HG03457 (cell line): ENCODE results near the gene CA10.

Experiments
- ATAC-seq: cut with Tn5 transposase; IDR thresholded peaks from one replicate; pipeline ENCODE4 v1.9.1; 2021; ENCODE audit warnings: moderate number of reproducible peaks; ENCODE audit not compliant: unreplicated experiment

CA10 gene

DNA sequence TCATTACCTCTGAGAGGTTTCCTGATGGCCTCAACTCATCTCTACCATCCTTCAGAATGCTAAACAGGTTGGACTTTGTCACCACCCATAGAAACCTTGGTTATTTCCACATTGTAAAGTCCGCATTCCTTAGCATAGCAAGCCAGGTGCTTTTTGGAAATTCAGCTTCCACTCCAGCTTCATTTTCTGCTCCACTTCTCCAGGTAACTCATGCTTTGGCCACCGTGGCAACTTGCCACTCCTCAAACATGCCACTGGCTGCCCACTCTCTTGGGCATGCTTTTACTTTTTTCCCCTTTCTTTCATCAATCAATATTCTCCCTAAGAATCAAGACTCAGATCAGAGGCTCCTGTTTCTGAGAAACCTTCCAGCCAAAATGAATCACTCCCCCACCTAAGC is 203.3 kb downstream of the CA10 start:
- no peak for ATAC-seq

DNA sequence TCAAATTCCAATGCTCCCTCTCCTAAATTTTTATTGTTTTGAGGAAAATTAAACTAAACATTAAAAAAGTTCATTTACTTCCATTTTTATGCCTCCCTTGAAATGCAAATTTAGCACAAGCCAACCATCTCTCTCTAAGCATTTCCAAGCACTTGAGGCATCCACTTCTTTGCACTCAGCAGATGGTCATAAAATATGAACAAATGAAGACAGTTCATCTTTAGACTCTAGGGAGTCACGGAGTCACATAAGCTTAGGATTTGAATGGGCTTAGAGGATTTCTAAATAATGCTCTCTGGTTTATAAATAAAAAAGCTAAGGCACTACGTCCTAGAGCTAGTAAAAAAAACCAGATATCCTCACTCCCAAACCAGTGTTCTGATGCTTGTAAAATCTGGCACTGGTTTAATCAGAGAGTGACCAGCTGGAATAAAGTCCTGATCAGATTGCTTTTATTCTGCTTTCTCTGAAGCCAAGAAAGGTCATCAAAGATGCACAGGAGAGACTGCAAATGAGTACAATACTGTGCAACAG is 204.2 kb downstream of the CA10 start:
- no peak for ATAC-seq

DNA sequence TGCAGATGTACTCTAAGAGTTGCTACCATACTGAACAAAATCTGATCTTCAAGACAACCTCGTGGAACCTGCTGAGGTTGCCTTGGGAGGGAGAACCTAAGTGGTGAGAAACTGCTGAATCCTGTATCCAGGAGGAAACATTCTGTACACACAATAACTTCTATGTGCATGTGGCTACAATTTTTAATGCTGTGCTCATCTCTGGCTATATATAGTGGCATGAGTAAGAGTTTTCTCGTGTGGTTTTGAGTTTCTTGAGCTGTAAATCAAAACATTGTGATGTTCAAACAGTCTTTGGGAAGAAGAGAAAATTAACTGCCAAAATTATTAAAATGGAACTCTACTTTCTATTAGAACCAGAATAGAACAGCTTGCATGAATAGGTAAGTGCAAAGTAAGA is 206.8 kb downstream of the CA10 start:
- ATAC-seq: no peak

DNA sequence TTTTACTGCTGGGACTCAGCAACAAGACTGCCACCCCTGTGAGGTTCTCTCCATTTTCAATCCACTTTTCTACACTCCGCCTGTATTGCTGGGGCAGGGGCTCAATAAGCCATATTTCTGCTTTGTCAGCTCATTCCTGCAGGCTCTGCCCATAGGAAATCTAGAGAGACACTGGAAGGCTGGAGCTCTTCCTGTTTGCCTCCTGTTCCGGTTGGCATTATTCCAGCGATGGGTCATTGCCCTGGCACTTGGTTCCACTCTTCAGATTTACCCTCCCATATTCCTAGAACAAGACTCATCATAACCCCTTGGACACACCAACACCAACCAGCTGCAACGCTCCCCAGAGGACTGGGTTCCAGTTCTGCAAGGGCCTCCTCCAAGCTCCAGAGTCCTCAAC is 210.4 kb downstream of the CA10 start:
- no peak for ATAC-seq

DNA sequence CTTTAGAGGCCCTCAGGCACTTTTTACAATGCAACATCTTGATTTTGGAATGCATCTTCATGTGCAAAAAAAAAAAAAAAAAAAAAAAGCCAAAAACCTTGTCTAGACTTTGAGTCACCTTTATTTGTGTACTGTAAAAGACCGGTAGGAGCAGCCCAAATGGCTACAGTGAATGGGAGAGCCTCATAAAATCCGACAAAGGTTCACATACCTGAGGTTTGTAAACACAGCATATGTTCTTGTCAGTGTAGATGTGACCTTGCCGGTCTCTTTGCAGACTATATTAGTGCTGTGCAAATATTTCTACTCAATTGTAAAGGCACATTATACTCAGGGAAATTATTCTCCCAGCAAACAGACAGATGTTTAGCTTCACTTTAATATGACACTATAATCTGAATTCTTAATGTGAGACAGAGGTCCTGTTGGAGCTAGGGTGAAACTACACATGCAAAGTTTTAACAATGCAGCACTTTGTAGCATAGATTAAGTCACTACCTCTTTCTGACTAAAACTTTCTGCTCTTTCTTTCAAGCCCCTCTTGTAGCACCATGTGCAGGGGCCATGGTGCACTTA is 211.3 kb downstream of the CA10 start:
- no peak for ATAC-seq

DNA sequence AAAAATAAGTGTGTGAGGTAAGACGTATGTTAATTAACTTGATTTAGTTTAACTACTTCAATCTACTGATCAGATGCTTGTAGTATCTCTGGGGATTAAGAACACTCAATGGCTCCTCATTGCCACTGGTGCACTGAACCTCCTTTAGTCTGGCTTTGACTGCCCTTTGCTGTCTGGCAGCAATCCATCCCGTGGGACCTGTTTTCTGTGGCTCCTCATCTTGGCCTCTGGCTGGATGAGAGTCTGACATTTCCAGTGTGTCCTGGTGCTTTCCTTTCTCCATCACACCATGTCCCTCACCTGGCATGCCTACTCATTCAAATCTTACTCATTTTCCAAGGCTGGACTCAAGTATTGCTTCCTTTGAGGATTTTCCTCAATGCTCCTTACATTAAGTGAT is 212.2 kb downstream of the CA10 start:
- ATAC-seq: no peak

DNA sequence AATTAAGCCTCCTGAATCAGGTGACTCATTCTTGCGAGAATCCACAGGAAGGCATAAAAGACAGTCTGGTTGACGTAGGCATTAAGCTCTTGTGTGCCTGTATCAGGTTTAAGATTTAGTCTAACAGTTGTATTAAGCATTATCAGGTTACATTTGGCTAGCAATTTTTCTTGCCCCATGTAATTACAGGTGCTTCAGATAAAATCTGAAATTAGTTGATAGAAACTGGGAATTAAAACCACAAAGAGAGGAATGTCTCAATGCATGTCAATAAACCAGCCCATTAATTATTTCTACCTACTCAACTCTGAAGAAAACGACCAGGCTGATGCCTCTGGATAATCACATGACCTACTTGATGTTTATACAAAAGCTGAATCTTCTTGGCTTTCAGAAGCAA is 217.2 kb downstream of the CA10 start:
- no peak for ATAC-seq

DNA sequence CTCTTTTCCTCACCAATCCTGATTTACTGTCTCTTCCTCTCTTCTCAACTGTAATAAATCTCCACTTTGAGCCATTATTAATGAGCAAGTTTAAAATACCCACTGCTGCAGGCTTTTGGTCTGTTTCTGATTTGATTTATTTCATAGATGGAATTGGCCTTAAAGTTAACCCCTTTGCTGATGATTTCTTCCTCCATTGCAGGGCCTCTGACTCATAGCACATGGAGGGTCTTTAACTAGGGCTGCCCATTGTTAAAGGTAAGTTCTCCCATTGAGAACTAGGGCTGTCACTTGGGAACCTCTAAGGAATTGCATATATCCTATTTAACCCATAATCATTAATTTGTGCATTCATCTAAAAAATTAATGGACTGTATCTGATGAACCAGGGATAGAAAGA is 221.2 kb downstream of the CA10 start:
- ATAC-seq: no peak

DNA sequence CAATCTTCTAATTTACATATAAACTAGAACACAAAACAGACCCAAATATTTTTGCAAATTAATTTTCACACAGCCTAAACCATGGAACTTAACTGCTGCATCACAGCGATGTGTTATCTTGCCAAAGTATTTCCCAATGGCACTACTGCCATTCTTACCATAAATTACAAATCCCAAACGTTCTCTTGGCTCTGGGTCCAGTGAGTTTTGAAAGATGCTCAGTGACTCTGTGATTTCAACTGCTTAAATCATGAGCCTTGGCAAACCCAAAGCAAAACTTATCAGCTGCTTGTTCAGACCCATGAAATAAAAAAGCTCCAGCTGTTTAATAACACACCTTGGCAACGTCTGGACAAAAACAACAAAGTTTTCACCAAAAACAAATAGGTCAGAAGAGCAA is 223.0 kb downstream of the CA10 start:
- no peak for ATAC-seq

DNA sequence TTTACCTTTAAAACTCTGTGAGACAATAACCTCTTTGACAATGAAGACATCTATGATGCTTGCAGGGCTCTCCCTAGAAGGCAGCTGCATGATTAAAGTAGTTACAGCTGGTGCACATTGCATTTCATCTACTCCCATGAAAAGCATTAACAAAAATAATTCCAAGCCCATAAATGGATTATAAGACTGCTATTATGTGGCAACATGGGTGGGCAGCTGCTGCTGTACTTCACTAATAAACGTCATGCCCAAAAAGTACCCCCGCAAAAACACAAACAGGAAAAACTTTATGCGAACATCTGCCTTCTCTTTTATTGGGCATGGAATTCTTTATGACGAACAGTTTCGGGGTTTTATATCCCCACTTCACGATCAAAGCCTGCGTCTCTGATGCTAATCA is 224.9 kb downstream of the CA10 start:
- ATAC-seq: no peak

DNA sequence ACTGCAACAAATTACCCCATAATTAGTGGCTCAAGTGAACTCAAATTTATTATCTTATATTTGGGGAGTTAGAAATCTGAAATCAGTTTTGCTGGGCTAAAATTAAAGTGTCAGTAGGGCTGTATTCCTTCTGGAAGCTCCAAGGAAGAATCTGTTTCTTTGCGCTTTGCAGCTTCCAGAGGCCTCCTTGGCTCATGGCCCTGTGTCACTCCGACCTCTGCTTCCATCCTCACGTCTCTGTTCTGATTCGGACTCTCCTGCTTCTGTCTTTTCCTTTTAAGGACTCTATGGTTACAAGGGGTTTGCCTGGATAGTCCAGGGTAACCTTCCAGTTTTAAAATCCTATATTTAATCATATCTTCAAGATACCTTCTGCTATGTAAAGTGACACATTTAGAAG is 232.1 kb downstream of the CA10 start:
- ATAC-seq: no peak

DNA sequence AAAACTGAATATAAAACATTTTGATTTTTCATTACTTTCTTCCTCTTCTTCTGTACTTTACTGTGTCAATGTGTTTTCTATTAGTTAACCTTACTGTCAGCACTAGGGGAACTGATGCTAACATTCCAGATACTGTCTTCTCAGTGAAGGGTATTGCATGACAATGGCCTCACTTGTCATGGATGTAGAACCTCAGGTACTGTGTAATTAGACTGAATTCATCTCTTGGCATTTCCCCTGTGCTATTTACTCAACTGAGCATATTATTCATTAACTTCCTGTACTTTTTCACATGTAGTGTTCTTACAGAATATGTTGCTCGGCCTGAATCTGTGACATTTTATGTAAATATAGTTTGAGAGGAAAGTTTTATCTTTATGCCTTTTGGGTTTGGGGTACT is 237.0 kb downstream of the CA10 start:
- no peak for ATAC-seq

DNA sequence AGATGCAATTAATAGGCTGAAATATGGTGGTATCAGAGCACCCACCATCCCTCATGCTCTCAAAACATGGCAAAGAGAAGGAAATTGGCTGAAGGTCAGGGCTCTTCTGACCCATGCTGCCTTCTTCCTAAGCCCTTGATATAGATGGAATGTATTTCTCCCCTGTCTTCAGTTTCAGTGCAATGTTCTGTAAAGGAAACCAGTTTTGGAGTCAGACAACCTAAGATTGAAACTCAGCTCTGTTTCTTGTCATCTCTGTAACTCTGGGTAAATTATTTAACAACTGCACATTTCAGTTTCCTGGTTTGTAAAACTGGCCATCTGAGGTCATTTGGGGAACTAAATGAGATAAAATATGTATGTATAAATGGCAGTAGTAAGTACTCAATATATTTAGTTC is 243.9 kb downstream of the CA10 start:
- no peak for ATAC-seq

DNA sequence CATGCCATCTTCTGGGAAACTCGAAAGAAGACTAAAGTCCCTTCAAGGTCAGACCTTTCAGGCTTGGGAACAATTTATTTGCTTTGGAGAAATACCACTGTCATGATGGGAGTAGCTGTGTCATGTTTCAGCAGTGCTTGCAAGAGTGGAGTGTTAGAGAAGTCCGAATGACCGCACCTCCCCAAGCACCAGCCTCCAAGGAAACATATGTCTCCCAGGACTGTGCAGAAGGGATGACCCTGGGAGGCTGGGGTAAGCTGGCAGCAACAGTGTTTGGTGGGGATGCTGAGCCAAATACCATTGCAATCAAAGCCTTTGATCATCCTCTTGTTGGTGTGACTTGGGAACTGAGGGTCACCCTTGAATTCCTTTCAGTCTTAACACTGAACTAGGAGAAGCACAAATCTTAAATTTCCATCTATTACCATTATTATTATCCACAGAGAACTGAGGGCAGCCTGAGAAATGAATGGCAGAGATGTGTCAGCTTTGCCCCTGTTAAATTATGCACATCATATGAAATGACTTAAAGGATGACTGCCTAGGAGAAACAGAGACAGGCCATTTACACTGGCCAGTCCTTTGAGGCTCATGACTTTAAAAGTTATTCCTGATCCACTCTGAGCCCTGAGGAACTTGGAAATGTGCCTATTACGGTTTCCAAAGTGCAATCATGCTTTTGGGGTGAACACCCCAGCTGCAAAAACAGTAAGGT is 244.9 kb downstream of the CA10 start:
- no peak for ATAC-seq

DNA sequence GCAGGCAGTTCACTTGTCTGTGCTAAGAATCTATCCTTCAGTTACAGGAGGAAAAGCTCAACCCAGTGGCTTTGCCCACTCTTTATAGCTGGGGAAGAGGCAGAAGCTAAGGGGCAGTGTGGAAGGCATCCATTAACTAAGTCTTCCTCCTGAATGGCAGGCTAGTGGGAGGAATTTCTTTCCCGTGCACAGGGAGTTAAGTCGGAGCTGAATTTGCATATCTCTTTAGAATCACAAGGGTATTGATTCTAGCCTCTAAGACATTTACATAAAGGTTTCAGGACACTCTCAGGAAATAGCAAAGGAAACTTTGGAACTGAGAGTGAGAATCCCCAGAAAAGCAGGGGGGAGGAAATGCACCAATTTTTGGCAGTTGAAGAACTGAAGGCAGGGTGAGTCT is 245.6 kb downstream of the CA10 start:
- no peak for ATAC-seq

DNA sequence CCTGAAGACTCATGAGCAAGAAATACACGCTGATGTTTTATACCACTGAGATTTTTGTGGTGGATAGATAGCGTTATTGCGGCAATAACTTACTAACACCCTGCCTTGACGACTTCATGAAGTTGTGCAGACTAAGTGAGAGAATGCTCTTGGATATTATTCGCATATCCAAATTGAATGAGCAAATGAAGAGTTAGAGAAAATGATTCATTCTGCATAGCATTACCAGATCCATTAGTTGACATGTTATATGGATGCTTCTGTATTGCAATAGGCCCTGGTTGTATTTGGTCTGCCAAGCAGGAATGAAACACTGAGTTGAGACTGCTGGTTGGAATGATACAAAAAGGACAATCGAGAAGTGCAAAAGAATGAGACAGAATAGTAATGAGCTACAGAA is 247.3 kb downstream of the CA10 start:
- no peak for ATAC-seq

DNA sequence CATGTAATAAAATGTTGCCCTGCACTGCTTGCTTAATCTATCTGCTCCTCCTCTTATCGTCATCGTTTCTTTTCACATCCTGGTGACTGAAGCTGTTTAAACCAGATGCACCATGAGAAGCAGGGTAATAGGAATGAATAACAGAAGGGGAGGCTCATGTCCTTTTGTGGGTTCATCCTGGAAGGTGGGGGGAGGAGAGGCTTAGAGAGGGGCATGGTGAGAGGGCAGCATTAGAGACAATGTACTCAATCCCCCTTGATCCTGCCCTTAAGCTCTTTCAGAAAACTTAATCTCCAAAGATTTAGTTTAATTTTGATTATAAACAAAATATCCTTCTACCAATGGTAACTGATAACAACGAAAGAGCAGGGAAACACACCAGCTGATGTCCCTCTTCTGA is 248.5 kb downstream of the CA10 start:
- ATAC-seq: no peak

DNA sequence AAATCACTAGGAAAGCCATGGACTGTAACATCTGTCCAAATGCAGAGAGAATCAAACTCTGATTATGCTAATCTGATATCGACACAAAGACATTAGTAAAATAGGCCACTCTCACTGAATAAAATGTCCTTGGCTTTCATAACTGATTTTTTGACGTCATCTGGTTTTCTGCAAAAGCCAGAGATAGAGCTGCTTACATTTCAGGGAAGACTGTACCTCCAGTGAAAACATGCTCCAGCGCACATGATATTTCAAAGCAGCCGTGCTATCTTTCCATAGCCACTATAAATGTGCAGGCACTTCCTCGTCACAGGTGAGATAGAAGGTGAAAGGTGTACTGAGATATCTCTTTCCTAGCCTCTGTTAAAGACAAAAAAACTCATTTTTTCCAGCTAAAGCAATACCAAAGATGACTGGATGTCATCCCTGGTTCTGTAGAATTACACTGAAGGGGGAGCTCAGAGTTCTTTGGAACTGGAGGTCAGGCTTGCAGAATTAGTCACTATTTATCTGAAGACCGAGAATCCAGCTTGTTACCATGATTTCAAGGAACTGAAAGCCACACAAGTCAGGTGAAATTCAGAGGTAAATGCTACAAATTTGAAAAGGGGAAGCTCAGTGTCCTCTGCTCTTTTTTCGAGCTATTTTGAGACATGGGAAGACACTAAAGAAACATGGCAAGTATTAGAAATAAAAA is 249.5 kb downstream of the CA10 start:
- ATAC-seq: no peak

DNA sequence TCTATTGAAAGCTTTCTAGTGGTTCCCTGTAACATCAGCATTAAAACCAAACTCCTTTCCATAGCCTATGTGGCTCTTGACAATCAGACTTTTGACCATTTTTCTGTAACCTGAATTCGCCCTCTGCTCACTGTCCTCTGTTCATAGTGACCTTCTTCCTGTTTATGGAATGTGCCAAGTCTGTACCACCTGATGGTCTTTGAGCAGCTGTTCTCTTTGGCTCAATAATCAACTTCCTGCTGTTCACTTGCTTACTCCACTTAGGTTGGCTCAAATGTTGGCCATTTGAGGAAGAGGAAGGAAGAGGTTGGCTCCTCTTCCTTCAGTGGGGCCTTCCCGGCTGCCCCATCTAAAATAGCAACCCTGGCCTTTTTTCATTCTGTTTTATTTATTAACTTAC is 251.5 kb downstream of the CA10 start:
- no peak for ATAC-seq

DNA sequence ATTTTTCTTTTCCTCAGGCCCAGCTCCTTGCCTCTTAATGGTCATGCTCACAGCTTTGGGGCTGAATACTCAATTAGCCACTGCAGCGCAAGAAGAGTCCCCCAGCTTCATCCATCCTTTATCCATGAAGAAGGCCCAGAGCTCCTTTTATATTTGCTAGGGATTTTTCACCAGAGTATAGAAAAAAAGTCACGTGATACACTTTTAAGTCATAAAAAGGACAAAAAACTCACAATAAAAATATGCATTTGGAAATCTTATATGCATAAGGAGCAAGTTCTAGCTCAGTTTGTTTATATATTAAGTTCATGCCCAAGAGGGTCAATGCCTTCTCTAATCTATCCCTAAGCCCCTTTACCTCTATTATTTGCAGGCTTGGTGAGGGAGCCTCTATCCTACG is 254.1 kb downstream of the CA10 start:
- ATAC-seq: no peak

DNA sequence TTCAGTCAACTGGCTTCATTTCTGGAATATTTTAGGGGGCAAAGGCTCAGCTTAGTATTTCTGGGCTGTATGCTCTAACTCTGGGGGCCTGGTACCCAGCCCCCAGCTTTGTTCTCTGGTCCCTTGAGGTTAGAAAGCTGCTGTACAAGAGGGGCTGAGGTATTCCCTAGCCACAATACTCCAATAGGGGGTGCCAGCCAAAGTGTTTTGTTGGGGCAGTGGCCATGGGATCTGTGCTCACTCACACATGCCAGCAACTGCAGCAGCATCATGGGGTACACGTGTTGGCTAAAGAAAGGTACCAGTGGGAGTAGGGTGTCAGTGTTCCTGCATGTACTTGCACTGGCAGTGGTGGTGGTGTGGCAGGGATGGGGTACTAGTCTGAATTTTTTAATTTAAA is 257.3 kb downstream of the CA10 start:
- ATAC-seq: no peak

DNA sequence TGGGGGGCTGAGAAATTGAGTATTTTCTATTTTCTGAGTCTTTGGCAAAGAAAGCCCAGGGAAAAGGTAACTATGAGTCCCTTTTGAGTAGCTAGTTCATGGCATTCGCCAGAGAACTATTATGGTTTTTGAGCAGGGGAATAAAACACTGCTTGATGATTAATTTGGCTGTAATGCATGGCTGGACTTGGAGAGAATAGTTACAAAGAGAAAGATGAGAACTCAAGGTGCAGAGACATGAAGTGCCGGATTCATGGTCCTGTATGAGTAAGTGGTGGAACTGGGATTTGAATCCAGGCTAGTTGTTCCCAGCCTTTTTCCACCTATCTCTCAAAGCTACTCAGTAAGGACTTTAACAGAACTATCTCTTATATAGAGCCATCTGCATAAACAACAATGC is 266.6 kb downstream of the CA10 start:
- no peak for ATAC-seq
